ENCODE measurements around the gene CYSRT1. TPM values are rescaled to one million over a fixed set of nuclear protein-coding genes. Genes with fewer than 3 reads are reported as not detected.
A peak's percentile ranks its signal among the peaks of the same experiment; 100 is the strongest.

CYSRT1 gene
- total RNA-seq, 1 experiment from 2014 or later, result 1.0 TPM

GRCh38 chr9:137198902-137199283 is 26.1 kb upstream of the CYSRT1 start:
- Histone ChIP-seq H3K9me3 (ENCODE audit: control insufficient read depth, low read depth, low read length) (no peaks in the 10 kb centered on the region), H3K27me3 (ENCODE audit: insufficient read depth, low read length) (no peaks in the 10 kb centered on the region), H3K18ac (ENCODE audit: insufficient read length, low read depth, low read length) (no peak overlapping the region), H3K4ac (ENCODE audit: low read depth, low read length) (no peak overlapping the region), H4K91ac (ENCODE audit: insufficient read length, low read depth, low read length) (no peak overlapping the region), H2BK5ac (ENCODE audit: insufficient read length, low read length) (no peak overlapping the region), H3K14ac (ENCODE audit: insufficient read depth, low read length) (no peak overlapping the region), H3K27ac (ENCODE audit: insufficient read length, low read depth, low read length) (no peak overlapping the region), H3K9ac (ENCODE audit: extremely low read depth, insufficient read length, low read length) (peak overlapping the region; percentile 5), H2BK120ac (ENCODE audit: low read depth, low read length, poor library complexity, severe bottlenecking) (no peak overlapping the region), H2BK15ac (ENCODE audit: low read depth, low read length) (no peak overlapping the region), H3K79me1 (ENCODE audit: insufficient read depth, low read depth, low read length, poor library complexity, severe bottlenecking) (peaks cover 5% of the 10 kb centered on the region), H4K5ac (ENCODE audit: insufficient read length, low read depth, low read length) (no peak overlapping the region), H2BK20ac (ENCODE audit: low read depth, low read length, poor library complexity, severe bottlenecking) (no peak overlapping the region), H3K56ac (ENCODE audit: insufficient read length, low read depth, low read length) (no peak overlapping the region), H2AK5ac (ENCODE audit: insufficient read length, low read length) (no peak overlapping the region), H2BK12ac (ENCODE audit: insufficient read length, low read depth, low read length) (no peak overlapping the region), H3K4me2 (ENCODE audit: insufficient read depth, insufficient read length, low read length) (no peak overlapping the region), H4K8ac (replicated peaks; ENCODE audit: insufficient read length, low read depth, low read length) (no peak overlapping the region), H2AFZ (ENCODE audit: low read length) (no peak overlapping the region), H4K20me1 (ENCODE audit: control insufficient read depth, insufficient read depth, insufficient read length) (no peaks in the 10 kb centered on the region), H3K4me1 (ENCODE audit: insufficient read depth, low read length) (no peaks in the 10 kb centered on the region), H3K79me2 (ENCODE audit: insufficient read depth, low read length) (peaks cover 1% of the 10 kb centered on the region; the same call in 1 of the 2 replicates), H3T11ph (ENCODE audit: low read length) (no peak overlapping the region), H3K23me2 (ENCODE audit: insufficient read length, low read depth, low read length, poor library complexity, severe bottlenecking) (peaks cover 2% of the 10 kb centered on the region), H3K23ac (ENCODE audit: insufficient read length, low read depth, low read length) (no peak overlapping the region)
- no CpG with 5 or more reads among the region's 11 CpGs for WGBS (ENCODE audit: extremely low coverage, insufficient read length, low lambda C conversion rate)
- Mint-ChIP-seq H3K4me1 (peaks cover 12 to 28% of the 10 kb centered on the region in 2 experiments), H3K36me3 (ENCODE audit: insufficient read depth in 1 of 3, low read depth in 3 of 3) (peaks cover 0 to under 1% (median 0%) of the 10 kb centered on the region in 3 experiments; a peak in 2 of 7 replicates), H3K27me3 (ENCODE audit: low read depth) (peaks cover 2% of the 10 kb centered on the region; the same call in 1 of the 2 replicates), H3K27ac (no peak overlapping the region), H3K4me3 (peak overlapping the region; percentile 65 to 78; a peak in 2 of 5 replicates), H3K9me3 (no peaks in the 10 kb centered on the region)
- no peak for DNase-seq
- TF ChIP-seq, protein P1, sequence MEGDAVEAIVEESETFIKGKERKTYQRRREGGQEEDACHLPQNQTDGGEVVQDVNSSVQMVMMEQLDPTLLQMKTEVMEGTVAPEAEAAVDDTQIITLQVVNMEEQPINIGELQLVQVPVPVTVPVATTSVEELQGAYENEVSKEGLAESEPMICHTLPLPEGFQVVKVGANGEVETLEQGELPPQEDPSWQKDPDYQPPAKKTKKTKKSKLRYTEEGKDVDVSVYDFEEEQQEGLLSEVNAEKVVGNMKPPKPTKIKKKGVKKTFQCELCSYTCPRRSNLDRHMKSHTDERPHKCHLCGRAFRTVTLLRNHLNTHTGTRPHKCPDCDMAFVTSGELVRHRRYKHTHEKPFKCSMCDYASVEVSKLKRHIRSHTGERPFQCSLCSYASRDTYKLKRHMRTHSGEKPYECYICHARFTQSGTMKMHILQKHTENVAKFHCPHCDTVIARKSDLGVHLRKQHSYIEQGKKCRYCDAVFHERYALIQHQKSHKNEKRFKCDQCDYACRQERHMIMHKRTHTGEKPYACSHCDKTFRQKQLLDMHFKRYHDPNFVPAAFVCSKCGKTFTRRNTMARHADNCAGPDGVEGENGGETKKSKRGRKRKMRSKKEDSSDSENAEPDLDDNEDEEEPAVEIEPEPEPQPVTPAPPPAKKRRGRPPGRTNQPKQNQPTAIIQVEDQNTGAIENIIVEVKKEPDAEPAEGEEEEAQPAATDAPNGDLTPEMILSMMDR (conservative IDR thresholded peaks at IDR 0.05), result no peak

Measured in H9 (cell line).